Astrocyte (in vitro differentiated cells and primary cell): Measurements from ENCODE around the gene ATG14. TPM values are rescaled to one million over a fixed set of nuclear protein-coding genes. Genes with fewer than 3 reads are reported as not detected.

ENCODE experiments used
- DNase-seq: peaks from one replicate; pipeline ENCODE4 v3.0.0-alpha.2; 2010; ENCODE audit warnings: low read depth
- FAIRE-seq: peaks from 2 replicates; lab custom pipeline; 2011; peaks lifted over from hg19 to GRCh38; lab: Jason Lieb, UNC
- H2AFZ ChIP-seq: 2 replicates; pipeline ENCODE4 v1.6.0; 2012; ENCODE audit warnings: low read depth, low read length, inconsistent platforms
- H3K27ac ChIP-seq: 2 replicates; pipeline ENCODE4 v1.5.1; 2011; ENCODE audit warnings: low read depth, low read length, inconsistent platforms
- H3K27me3 ChIP-seq: 2 replicates; pipeline ENCODE4 v1.6.0; 2011; ENCODE audit warnings: low read length, inconsistent platforms; ENCODE audit not compliant: insufficient read depth
- H3K36me3 ChIP-seq: 2 replicates; pipeline ENCODE4 v1.5.1; 2011; ENCODE audit warnings: low read length, inconsistent platforms; ENCODE audit not compliant: insufficient read depth
- H3K4me1 ChIP-seq: 2 replicates; pipeline ENCODE4 v1.5.1; 2011; ENCODE audit warnings: low read length, inconsistent platforms; ENCODE audit not compliant: insufficient read depth
- H3K4me2 ChIP-seq: 2 replicates; pipeline ENCODE4 v1.6.0; 2012; ENCODE audit warnings: low read length, inconsistent platforms
- H3K4me3 ChIP-seq: 2 replicates; pipeline ENCODE4 v1.5.1; 2011; ENCODE audit warnings: low read depth, mild to moderate bottlenecking, low read length, inconsistent platforms; ENCODE audit not compliant: insufficient read depth
- H3K79me2 ChIP-seq: 2 replicates; pipeline ENCODE4 v1.6.0; 2012; ENCODE audit warnings: mild to moderate bottlenecking, low read length, inconsistent platforms; ENCODE audit not compliant: insufficient read depth
- H3K9ac ChIP-seq: 2 replicates; pipeline ENCODE4 v1.6.0; 2012; ENCODE audit warnings: mild to moderate bottlenecking, low read length, inconsistent platforms
- H3K9me3 ChIP-seq: 2 replicates; pipeline ENCODE4 v1.5.1; 2012; ENCODE audit warnings: low read depth, mild to moderate bottlenecking, low read length, inconsistent platforms; ENCODE audit not compliant: insufficient read depth
- H4K20me1 ChIP-seq: 2 replicates; pipeline ENCODE4 v1.6.0; 2012; ENCODE audit warnings: low read length, inconsistent platforms; ENCODE audit not compliant: insufficient read depth
- H3K27ac Mint-ChIP-seq: one replicate; pipeline ENCODE4 v1.8.0; 2021; ENCODE audit warnings: mild to moderate bottlenecking, mixed read lengths; ENCODE audit not compliant: unreplicated experiment
- H3K27me3 Mint-ChIP-seq: one replicate; pipeline ENCODE4 v1.8.0; 2021; ENCODE audit warnings: low read depth, mixed read lengths; ENCODE audit not compliant: unreplicated experiment
- H3K36me3 Mint-ChIP-seq: one replicate; pipeline ENCODE4 v1.8.0; 2021; ENCODE audit warnings: low read depth, mixed read lengths; ENCODE audit not compliant: unreplicated experiment
- H3K4me1 Mint-ChIP-seq: one replicate; pipeline ENCODE4 v1.8.0; 2021; ENCODE audit warnings: low read depth, mixed read lengths; ENCODE audit not compliant: unreplicated experiment
- H3K4me3 Mint-ChIP-seq: one replicate; pipeline ENCODE4 v1.8.0; 2021; ENCODE audit warnings: mild to moderate bottlenecking, moderate library complexity, mixed read lengths; ENCODE audit not compliant: unreplicated experiment
- H3K9me3 Mint-ChIP-seq: one replicate; pipeline ENCODE4 v1.8.0; 2021; ENCODE audit warnings: mild to moderate bottlenecking, mixed read lengths; ENCODE audit not compliant: unreplicated experiment
- EZH2 ChIP-seq: IDR thresholded peaks from 2 replicates; pipeline ENCODE4 v1.6.1; 2012; ENCODE audit warnings: mild to moderate bottlenecking, low read length, inconsistent platforms; ENCODE audit not compliant: insufficient read depth
- total RNA-seq: library from RNA; stranded (reverse); gene quantifications from 2 replicates; pipeline ENCODE4 v1.2.1, GENCODE V29; 2021
- TF ChIP-seq, protein P1 (sequence below): IDR thresholded peaks from 2 replicates; pipeline ENCODE4 v1.5.1; 2011; ENCODE audit warnings: low read depth, mild to moderate bottlenecking, inconsistent platforms, low read length, moderate library complexity; ENCODE audit not compliant: insufficient read depth

ATG14 gene
- total RNA-seq, 1 donor from 2014 or later: 11.5 TPM

DNA sequence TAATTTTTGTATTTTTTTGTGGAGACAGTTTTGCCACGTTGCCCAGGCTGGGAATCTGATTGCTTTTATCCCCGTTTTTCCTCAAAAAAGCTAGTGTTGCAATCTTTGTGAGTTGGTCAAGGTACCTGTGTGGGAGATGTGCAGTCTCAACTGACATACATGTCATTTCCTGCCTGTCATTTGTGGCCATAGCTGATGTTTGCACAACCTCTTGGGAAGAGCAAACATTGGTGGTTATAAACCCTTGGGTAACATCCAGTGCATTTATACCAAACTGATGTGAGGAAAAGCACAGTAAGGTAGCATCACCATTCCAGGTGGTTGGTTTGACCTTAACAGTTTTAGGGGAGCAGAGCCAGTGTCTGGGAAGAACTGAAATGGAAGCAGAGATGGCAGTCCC is 54.7 kb downstream of the ATG14 start:
- no peak for TF ChIP-seq EZH2
- TF ChIP-seq, protein P1, sequence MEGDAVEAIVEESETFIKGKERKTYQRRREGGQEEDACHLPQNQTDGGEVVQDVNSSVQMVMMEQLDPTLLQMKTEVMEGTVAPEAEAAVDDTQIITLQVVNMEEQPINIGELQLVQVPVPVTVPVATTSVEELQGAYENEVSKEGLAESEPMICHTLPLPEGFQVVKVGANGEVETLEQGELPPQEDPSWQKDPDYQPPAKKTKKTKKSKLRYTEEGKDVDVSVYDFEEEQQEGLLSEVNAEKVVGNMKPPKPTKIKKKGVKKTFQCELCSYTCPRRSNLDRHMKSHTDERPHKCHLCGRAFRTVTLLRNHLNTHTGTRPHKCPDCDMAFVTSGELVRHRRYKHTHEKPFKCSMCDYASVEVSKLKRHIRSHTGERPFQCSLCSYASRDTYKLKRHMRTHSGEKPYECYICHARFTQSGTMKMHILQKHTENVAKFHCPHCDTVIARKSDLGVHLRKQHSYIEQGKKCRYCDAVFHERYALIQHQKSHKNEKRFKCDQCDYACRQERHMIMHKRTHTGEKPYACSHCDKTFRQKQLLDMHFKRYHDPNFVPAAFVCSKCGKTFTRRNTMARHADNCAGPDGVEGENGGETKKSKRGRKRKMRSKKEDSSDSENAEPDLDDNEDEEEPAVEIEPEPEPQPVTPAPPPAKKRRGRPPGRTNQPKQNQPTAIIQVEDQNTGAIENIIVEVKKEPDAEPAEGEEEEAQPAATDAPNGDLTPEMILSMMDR: no peak
- Histone ChIP-seq H3K9ac (no peak overlapping the region), H4K20me1 (peaks cover 23% of the 10 kb centered on the region), H3K27ac (no peak overlapping the region), H2AFZ (no peak overlapping the region), H3K27me3 (no peaks in the 10 kb centered on the region), H3K4me2 (no peak overlapping the region), H3K4me3 (no peak overlapping the region), H3K4me1 (no peaks in the 10 kb centered on the region), H3K79me2 (no peaks in the 10 kb centered on the region), H3K36me3 (peaks cover 6% of the 10 kb centered on the region), H3K9me3 (no peaks in the 10 kb centered on the region)
- no peaks in the 10 kb centered on the region for H3K9me3 Mint-ChIP-seq
- no peak for FAIRE-seq
- no peaks in the 10 kb centered on the region for H3K27me3 Mint-ChIP-seq
- H3K36me3 Mint-ChIP-seq: peaks cover 3% of the 10 kb centered on the region
- H3K4me3 Mint-ChIP-seq: no peak overlapping the region
- H3K27ac Mint-ChIP-seq: no peak overlapping the region
- DNase-seq: no peak
- no peaks in the 10 kb centered on the region for H3K4me1 Mint-ChIP-seq

DNA sequence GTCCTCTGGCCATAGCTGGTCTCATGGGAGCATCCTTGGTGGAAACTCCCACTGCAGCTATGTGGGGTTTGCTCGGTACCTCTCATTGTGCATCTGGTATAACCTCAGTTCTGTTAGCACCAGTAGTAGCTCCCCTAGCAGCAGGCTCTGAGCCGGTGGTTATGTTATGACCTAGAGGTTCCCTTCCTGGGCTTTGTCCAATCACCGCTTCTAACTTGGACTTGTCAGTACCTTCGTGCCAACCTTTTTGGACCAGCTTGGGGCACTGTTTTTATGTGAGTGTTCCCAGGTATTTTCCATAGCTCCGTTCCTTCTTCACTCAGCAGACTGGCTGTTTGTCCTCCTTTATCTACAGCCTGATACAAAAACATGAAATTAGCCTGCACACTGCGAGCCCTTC is 55.7 kb downstream of the ATG14 start:
- H4K20me1 ChIP-seq: peaks cover 23% of the 10 kb centered on the region
- no peak for FAIRE-seq
- no peak overlapping the region for H3K4me2 ChIP-seq
- H3K27ac ChIP-seq: no peak overlapping the region
- no peak for DNase-seq
- H3K27me3 ChIP-seq: no peaks in the 10 kb centered on the region
- no peaks in the 10 kb centered on the region for H3K4me1 Mint-ChIP-seq
- no peak overlapping the region for H3K27ac Mint-ChIP-seq
- no peak overlapping the region for H3K4me3 ChIP-seq
- no peaks in the 10 kb centered on the region for H3K9me3 Mint-ChIP-seq
- H3K27me3 Mint-ChIP-seq: no peaks in the 10 kb centered on the region
- peaks cover 11% of the 10 kb centered on the region for H3K36me3 Mint-ChIP-seq
- H3K79me2 ChIP-seq: no peaks in the 10 kb centered on the region
- no peak overlapping the region for H3K4me3 Mint-ChIP-seq
- no peaks in the 10 kb centered on the region for H3K9me3 ChIP-seq
- H3K36me3 ChIP-seq: peaks cover 9% of the 10 kb centered on the region
- H2AFZ ChIP-seq: no peak overlapping the region
- H3K4me1 ChIP-seq: no peaks in the 10 kb centered on the region
- TF ChIP-seq, protein P1: no peak
- TF ChIP-seq EZH2: no peak
- no peak overlapping the region for H3K9ac ChIP-seq

DNA sequence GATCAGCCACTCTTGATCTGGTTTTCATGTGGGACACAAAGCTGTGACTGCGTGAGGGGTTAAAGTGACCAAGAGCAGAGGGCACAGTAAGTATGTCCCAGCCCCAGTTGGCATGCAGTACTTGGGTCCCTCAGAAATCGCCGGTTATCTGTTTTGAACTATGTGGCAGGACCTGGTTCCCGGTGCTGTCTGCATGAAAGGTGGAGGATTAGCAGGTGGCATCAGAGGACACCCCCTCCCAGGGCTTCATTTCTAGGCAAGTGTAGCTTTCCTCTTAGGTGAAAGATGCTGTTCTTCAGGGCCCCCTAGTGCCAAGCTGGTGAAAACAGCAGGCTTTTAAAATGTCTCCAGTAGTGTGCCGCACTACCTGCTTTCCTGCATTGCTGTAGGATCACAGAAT is 57.1 kb downstream of the ATG14 start:
- no peak for TF ChIP-seq EZH2
- TF ChIP-seq, protein P1: peak; percentile 46
- FAIRE-seq (no peak), DNase-seq (peak; percentile 15)
- Histone ChIP-seq H3K27ac (no peak overlapping the region), H3K36me3 (peaks cover 16% of the 10 kb centered on the region), H4K20me1 (peaks cover 34% of the 10 kb centered on the region), H3K9ac (no peak overlapping the region), H3K4me1 (no peaks in the 10 kb centered on the region), H3K9me3 (no peaks in the 10 kb centered on the region), H3K4me2 (no peak overlapping the region), H3K79me2 (no peaks in the 10 kb centered on the region), H3K4me3 (no peak overlapping the region), H2AFZ (no peak overlapping the region), H3K27me3 (no peaks in the 10 kb centered on the region)
- H3K4me1 Mint-ChIP-seq: no peaks in the 10 kb centered on the region
- H3K27ac Mint-ChIP-seq: no peak overlapping the region
- no peak overlapping the region for H3K4me3 Mint-ChIP-seq
- no peaks in the 10 kb centered on the region for H3K9me3 Mint-ChIP-seq
- H3K27me3 Mint-ChIP-seq: no peaks in the 10 kb centered on the region
- peaks cover 14% of the 10 kb centered on the region for H3K36me3 Mint-ChIP-seq
